Measurements from ENCODE around the gene PDGFB. TPM values are rescaled to one million over a fixed set of nuclear protein-coding genes. Genes with fewer than 3 reads are reported as not detected.

The PDGFB gene
- total RNA-seq, 1 experiment from 2014 or later: 0.05 TPM

GRCh38 chr22:39206491-39206890 lies 38.3 kb downstream of the PDGFB start:
- in situ Hi-C loops (cut with HindIII; ENCODE audit: low pct_unique_long_range_greater_than_20kb, low sequenced_read_pairs): no loop called here
- no peak for DNase-seq (ENCODE audit: low read depth, low spot score)

- no peak for DNase-seq (ENCODE audit: low read depth, low spot score)
- in situ Hi-C loops (cut with HindIII; ENCODE audit: low pct_unique_long_range_greater_than_20kb, low sequenced_read_pairs): no loop called here
These were observed 39.3 kb downstream of the PDGFB start for GRCh38 chr22:39205344-39206021.

DNA sequence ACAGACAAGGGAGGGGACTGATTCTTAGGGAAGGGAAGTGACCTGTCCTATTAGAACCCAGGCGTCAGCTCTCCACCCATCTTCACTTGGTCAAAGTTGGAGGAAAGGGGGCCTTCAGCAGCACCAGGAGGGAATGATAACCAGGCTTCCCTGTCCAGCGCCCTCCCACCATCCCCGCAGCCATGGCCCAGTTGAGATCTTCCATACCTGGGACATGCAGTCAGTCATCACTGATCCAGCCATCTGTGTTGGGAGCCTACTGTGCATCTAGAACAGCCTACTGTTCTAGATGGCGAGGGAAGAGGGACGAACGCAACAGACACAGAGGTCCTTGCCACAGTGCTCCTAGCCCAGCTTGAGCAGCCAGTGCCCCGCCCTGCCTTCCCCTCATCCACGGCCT lies 40.6 kb downstream of the PDGFB start:
- DNase-seq (ENCODE audit: low read depth, low spot score): no peak
- in situ Hi-C loops (cut with HindIII; ENCODE audit: low pct_unique_long_range_greater_than_20kb, low sequenced_read_pairs): no loop called here

- no peak for DNase-seq (ENCODE audit: low read depth, low spot score)
- in situ Hi-C loops (cut with HindIII; ENCODE audit: low pct_unique_long_range_greater_than_20kb, low sequenced_read_pairs): no loop called here
These were observed 47.2 kb downstream of the PDGFB start for GRCh38 chr22:39197578-39197977.

- no peak for DNase-seq (ENCODE audit: low read depth, low spot score)
- in situ Hi-C loops (cut with HindIII; ENCODE audit: low pct_unique_long_range_greater_than_20kb, low sequenced_read_pairs): no loop called here
These were observed 50.7 kb downstream of the PDGFB start for GRCh38 chr22:39194098-39194497.

- in situ Hi-C loops (cut with HindIII; ENCODE audit: low pct_unique_long_range_greater_than_20kb, low sequenced_read_pairs): no loop called here
These were observed 56.0 kb downstream of the PDGFB start for GRCh38 chr22:39188809-39189208.

GRCh38 chr22:39185601-39186012 lies 59.2 kb downstream of the PDGFB start:
- in situ Hi-C loops (cut with HindIII; ENCODE audit: low pct_unique_long_range_greater_than_20kb, low sequenced_read_pairs): no loop called here
- peak; percentile 11 for DNase-seq (ENCODE audit: low read depth, low spot score)

More at GRCh38 chr22:39188809-39189208, 56.0 kb downstream of the PDGFB start:
- DNase-seq (ENCODE audit: low read depth, low spot score): no peak

GRCh38 chr22:39184586-39185577 lies 59.9 kb downstream of the PDGFB start:
- in situ Hi-C loops (cut with HindIII; ENCODE audit: low pct_unique_long_range_greater_than_20kb, low sequenced_read_pairs): no loop called here
- DNase-seq (ENCODE audit: low read depth, low spot score): no peak

GRCh38 chr22:39183991-39184585 lies 60.7 kb downstream of the PDGFB start:
- DNase-seq (ENCODE audit: low read depth, low spot score): peak; percentile 33
- in situ Hi-C loops (cut with HindIII; ENCODE audit: low pct_unique_long_range_greater_than_20kb, low sequenced_read_pairs): no loop called here

GRCh38 chr22:39182478-39183030 lies 62.2 kb downstream of the PDGFB start:
- in situ Hi-C loops (cut with HindIII; ENCODE audit: low pct_unique_long_range_greater_than_20kb, low sequenced_read_pairs): no loop called here
- no peak for DNase-seq (ENCODE audit: low read depth, low spot score)

DNA sequence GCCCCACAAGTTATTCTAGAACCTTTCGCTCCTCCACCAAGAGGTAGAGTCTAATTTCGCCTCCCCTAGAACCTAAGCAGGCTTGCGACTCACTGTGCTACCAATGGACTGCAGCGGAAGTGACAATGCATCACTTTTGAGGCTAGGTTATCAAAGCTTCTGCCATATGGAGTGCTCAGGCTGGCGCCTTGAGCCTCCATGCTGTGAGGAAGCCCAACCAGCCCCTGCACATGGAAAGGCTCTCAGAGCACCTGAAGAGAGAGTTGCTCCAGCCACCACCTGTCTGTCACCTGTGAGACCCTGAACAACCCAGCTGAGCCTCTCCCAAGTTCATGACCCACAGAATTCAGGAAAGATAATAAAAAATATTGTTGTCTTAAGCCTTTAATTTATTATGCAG lies 63.0 kb downstream of the PDGFB start:
- in situ Hi-C loops (cut with HindIII; ENCODE audit: low pct_unique_long_range_greater_than_20kb, low sequenced_read_pairs): no loop called here
- DNase-seq (ENCODE audit: low read depth, low spot score): no peak

DNA sequence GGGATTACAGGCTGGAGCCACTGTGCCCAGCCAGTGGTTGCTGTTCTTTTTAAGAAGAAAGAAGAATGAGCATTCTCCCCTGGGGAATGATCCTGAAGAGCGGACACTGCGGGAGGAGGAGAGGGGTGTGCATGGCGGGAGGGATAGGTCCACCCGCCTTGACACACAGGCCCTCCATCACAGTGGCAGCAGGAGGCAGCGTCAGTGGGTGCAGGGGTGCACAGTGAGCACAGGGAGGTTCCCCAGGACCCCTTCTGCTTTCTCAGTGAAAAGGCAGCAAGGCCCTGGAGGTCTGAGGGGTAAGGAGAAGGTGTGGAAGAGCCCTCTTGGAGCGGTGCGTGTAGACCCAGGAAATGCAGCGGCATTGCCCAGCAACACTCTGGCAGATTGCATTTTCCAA lies 63.4 kb downstream of the PDGFB start:
- in situ Hi-C loops (cut with HindIII; ENCODE audit: low pct_unique_long_range_greater_than_20kb, low sequenced_read_pairs): no loop called here
- DNase-seq (ENCODE audit: low read depth, low spot score): no peak

- in situ Hi-C loops (cut with HindIII; ENCODE audit: low pct_unique_long_range_greater_than_20kb, low sequenced_read_pairs): no loop called here
These were observed 64.9 kb downstream of the PDGFB start for GRCh38 chr22:39179841-39180335.

DNA sequence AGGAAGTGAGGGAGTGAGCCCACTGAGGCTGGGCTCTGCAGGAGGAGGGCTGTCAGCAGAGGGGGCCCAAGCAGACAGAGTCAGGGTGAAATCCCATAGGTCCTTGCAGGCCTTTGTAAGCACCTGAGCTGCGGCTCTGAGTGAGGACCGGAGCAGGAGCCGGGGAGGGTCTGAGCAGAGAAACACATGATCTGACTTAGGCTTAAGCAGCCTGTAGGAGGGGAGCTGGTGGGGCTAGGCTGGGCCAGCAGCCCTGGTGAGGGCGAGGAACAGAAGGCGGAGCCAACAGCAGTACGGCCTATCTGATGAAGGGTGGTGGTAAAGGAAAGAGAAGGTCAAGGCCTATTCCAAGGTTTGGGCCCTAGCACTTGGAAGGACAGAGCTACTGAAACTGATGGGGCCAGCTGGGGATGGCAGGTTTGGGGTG lies 65.4 kb downstream of the PDGFB start:
- no peak for DNase-seq (ENCODE audit: low read depth, low spot score)
- in situ Hi-C loops (cut with HindIII; ENCODE audit: low pct_unique_long_range_greater_than_20kb, low sequenced_read_pairs): no loop called here

More at GRCh38 chr22:39179841-39180335, 64.9 kb downstream of the PDGFB start:
- no peak for DNase-seq (ENCODE audit: low read depth, low spot score)

DNA sequence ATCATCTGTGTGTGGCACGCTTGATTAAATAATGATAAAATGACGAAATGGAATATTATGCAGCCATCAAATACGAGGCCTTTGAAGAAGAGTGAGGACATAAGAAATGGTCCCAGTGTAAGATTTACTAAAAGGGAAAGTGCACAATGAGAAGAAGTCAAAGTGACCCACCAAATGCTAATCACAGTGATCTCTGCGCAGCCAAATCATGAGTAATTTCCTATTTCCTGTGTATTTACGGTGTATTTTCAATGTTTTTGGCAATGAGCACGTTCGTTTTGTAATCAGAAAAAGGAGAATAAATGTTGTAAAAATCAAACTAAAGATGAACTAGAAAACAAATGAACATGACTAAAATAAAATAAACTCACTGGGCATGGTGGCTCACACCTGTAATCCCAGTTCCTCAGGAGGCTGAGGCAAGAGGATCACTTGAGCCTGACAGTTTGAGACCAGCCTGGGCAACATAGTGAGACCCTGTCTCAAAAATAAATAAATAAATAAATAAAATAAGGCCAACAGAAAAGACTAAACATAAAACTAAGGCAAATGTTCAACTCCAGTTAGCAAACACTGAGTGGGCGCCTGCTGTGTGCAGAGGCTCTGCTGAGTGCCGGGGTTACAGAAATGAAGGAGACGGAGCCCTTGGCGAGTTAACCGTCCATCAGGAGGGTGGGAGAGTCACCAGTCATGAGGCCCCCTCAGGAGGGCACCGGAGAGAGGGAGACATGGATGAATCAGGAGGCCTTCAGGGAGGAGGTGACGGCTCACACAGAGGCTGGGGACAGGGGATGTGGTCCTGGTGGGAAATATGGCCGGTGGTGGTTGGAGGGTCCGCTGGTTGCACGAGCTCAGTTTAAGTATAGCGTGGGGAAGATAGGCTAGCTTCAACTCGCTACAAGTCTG lies 66.3 kb downstream of the PDGFB start:
- DNase-seq (ENCODE audit: low read depth, low spot score): no peak
- in situ Hi-C loops (cut with HindIII; ENCODE audit: low pct_unique_long_range_greater_than_20kb, low sequenced_read_pairs): no loop called here

GRCh38 chr22:39177791-39178190 lies 67.0 kb downstream of the PDGFB start:
- no peak for DNase-seq (ENCODE audit: low read depth, low spot score)
- in situ Hi-C loops (cut with HindIII; ENCODE audit: low pct_unique_long_range_greater_than_20kb, low sequenced_read_pairs): no loop called here

- in situ Hi-C loops (cut with HindIII; ENCODE audit: low pct_unique_long_range_greater_than_20kb, low sequenced_read_pairs): no loop called here
- no peak for DNase-seq (ENCODE audit: low read depth, low spot score)
These were observed 67.4 kb downstream of the PDGFB start for GRCh38 chr22:39177456-39177775.

All from SK-MEL-5 (cell line).